HG02852 (cell line): ENCODE measurements around the gene TRIM21.
"Not testable (repeated sequence)": the region's sequence is repeated elsewhere in the genome, so short reads cannot be mapped to it uniquely, and the experiment has no call there.

Experiments used
- ATAC-seq: cut with Tn5 transposase; IDR thresholded peaks from one replicate; pipeline ENCODE4 v1.9.1; 2021; ENCODE audit warnings: mild to moderate bottlenecking, moderate library complexity; ENCODE audit not compliant: unreplicated experiment

TRIM21 gene

DNA sequence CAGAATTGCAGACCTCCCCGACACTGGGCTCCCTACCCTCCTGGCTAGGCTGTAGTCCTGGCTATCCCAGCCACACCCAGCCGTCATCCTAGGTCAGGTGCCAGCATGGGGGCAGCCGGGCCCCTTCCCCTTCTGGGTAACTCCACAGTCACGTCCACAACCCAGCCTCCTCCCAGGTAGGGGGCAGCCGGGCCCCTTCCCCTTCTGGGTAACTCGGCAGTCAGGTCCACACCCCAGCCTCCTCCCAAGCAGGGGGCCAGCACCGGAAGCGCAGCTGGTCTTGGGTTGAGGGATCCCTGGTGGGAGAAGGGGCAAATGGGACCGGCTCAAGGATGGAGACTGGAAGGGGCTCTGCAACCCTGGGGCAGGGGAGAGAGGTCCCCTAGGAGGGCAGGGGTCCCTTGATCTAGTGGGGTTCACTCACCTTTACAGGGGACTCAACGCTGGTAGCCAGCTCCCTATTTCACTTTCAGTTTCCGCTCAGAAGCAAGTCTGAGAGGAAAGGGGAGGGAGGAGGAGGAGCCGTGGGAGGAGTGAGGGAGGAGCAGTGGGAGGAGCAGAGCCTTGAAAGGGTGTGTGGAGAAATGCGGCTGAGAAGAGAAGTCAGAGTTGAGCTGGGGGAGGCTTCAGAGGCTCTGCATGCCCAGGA, at the start of gene TRIM21:
Gene TRIM21, minus strand, starts transcription at position 494 of the 649 bp plus-strand sequence. CDS start 3,293 bp downstream, outside the sequence.
- peak; percentile 100 for ATAC-seq

DNA sequence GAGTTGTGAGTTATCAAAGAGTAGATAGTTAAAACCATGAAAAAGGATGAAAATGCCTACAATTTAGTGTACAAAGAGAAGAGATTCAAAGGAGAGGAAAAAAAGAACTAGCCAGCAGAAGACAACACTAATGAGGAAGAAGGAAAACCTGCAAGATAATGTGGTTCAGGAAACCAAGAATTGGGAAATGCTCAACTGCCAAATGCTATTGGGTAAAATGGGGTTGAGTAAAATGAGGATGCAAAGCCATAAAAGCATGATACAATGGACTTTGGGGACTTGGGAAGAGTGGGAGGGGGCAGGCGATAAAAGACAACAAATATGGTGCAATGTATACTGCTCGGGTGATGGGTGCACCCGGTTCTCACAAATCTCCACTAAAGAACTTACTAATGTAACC, 48.0 kb upstream of the TRIM21 start:
- no peak for ATAC-seq

DNA sequence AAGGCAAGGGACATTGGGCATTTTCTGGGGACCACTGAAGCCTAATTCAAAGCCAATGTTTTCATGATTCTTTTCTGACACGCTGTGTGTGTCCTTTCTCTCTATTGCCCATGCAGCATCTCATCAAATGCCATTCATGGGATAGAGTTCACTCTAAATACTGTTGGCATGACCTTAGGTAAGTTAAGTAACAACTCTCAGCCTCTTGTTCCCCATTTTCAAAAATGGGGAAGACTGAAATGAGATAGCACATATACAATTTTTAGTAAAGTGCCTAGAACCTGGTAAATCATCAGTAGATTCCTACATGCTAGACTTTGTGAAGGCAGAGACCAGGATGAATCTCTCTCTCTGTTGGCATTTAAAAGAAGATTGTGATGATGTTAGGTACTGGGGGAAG, 42.9 kb upstream of the TRIM21 start:
- no peak for ATAC-seq

DNA sequence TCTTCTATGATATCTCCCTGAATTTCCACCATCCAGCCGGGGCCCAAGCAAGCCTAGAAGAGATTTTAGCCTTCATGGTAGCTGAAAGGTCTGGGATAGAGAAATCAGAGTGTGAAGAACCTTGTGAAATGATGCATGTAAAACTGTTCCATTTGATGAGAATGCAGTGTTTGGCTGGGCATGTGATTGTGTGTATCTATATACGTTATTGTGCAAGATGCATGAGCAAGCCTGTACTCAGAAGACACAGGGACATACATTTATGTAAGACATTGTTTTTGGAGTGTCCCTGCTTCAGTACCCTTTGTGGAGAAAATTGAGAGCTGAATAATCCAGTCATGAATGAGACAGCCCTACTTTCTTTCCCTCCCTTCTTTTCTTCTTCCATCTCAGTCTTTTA, 40.4 kb upstream of the TRIM21 start:
- no peak for ATAC-seq

DNA sequence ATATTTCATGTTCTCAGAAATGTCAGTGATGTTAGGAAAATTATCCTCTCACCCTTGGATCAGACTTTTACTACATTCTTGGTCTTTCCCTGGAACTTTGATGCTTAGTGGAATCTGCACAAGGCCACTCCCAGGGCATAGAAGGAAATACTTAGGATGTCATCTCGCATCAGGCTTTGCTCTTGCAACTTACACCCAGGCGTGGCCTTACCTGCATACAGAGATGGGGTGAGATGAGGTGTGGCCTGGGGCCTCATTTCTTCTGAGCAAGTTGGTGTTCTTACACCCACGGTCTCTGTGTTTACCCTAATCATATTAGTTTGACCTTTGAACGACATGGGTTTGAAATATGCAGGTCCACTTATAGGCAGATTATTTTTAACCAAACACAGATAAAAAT, 36.5 kb upstream of the TRIM21 start:
- no peak for ATAC-seq

DNA sequence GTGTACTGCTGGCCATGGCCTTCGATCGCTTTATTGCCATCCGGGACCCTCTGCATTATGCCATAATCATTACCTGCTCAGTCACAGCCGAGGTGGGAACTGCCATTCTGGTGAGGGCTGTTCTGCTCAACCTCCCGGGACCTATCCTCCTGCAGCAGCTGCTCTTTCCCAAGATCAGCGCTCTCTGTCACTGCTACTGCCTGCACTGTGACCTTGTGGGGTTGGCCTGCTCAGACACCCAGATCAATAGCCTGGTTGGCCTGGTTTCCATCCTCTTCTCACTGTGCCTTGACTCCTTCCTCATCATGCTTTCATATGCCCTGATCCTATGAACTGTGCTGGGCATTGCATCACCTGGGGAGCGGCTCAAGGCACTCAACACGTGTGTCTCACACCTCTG, 24.9 kb upstream of the TRIM21 start:
- no peak for ATAC-seq

DNA sequence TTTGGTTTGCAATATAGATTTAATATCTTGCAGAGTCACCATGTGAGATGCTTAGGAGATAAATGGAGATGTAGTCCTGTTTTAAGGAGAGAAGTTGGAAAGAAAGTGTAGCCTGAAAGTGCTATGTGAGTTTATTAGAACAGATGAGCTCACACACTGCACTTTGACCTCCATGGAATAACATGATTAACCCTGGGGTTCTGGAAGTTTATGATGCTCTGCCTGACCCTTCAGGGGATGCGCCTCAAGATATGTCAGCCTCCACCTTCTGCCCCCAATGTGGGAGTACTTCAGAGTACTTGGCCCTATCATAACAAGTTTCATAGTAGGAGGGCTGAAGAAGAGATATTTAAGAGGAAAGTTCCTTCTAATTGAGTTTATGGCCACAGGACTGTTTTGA, 23.3 kb upstream of the TRIM21 start:
- no peak for ATAC-seq

DNA sequence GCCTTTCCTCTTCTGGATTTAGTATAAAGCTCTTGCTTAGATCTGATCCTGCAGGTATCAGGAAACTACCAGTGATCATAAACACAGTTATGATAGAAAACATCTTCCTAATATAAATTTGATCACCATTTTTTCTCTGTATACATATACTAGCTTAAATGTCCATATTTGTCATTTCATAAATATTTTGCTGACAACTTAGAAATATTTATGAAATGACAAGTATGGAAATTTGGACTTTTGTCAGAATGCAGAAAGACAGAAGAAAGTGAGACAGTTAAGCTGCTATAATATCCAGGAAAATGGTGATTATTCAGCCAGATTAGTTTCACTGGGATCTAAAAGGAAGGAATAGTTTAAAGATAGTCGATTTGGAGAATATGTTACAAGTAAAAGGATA, 22.8 kb upstream of the TRIM21 start:
- no peak for ATAC-seq

DNA sequence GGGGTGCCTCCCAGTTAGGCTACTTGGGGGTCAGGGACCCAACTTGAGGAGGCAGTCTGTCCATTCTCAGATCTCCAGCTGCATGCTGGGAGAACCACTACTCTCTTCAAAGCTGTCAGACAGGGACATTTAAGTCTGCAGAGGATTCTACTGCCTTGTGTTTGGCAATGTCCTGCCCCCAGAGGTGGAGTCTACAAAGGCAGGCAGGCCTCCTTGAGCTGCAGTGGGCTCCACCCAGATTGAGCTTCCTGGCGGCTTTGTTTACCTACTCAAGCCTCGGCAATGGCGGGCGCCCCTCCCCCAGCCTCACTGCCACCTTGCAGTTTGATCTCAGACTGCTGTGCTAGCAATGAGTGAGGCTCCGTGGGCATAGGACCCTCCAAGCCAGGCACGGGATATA, 12.7 kb upstream of the TRIM21 start:
- not testable (repeated sequence) for ATAC-seq

DNA sequence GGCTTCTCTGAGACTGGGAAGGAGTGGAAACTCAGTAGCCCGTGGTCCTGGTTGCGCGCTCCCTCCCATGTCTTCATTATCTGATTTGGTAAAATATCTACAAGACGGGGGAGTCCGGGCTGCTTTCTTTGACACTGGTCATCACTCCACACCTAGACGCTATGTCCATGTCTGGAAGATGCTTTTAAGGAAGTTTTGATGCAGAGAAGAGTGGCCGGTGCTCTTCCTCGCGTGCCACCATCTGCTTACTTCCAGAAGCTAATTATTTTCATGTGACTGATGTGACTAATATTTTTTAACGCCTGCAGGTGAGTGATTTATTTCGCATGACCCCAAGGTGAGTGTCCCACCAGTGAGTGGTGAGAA, 339 bp upstream of the TRIM21 start:
- peak; percentile 10 for ATAC-seq

DNA sequence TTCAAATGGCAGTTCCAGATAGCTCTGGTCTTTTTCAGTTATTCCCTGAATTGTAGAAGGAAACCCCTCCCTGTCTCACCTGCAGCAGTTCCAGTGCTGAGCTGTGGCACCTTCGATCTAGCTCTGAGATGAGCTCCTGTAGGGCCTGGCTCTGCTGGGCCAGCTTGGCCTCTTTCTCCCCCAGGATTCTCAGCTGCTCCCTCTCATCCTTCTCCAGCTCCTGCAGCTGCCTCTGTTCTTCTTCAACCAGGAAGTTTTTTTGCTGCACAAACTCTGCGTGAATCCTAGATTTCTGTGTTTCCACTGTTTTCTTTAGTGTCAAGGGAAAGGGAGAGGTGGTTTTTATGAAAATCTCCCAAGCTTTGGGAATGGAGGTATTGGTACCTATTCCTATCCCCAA, 5.3 kb downstream of the TRIM21 start:
- no peak for ATAC-seq

DNA sequence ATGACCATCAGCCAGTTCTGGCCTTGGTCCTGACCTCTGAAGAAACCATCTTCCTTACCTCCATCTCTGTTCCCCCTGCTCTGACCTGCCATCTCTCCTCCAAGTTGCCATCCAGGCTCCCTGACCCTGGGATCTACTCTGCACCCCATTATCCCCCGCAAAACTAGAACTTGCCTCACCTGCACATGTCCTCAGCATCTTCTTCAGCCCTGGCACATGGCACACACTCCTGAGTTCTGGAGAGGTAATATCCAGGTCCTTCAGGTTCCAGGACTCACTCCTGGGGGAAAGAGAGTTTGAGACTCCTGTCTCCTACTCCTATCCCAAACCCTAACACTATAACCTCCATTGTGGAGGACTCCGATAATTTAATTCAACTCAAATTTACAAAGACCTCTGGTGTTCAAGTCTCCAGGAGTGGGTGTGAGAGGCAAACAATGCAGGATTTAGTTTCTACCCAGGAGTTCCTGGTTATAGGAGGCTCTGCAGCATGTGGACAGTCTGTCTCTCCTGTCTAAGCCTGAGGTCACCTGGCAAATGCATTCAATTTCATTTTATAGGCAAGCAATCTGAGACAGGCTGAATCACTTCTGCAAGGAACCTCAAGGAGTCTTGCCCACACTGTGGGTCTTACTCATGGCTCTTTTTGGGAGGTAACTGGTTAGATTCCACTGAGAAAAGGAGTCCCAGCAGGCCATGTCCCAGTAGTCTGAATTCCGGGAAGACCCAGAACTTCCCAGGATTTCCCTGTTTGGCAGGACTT, 7.3 kb downstream of the TRIM21 start:
- no peak for ATAC-seq

DNA sequence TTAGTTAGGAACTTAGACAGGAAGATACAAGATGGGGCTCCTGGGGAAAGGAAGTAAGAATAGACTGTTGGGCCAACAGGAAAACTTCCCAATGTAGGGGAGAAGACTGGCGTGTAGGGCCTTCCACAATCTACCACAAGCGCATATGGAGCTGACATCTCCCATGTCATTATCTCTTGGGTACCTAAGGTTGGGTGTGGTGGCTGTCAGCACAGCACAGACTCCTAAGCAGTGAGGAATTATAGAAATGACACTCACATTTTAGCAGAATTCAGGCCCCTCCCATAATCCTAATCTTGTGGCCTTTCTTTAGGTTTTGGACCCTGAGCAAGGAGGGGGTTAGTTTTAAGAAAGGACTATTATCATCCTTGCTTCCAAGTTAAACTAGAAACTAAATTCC, 11.6 kb downstream of the TRIM21 start:
- ATAC-seq: no peak

DNA sequence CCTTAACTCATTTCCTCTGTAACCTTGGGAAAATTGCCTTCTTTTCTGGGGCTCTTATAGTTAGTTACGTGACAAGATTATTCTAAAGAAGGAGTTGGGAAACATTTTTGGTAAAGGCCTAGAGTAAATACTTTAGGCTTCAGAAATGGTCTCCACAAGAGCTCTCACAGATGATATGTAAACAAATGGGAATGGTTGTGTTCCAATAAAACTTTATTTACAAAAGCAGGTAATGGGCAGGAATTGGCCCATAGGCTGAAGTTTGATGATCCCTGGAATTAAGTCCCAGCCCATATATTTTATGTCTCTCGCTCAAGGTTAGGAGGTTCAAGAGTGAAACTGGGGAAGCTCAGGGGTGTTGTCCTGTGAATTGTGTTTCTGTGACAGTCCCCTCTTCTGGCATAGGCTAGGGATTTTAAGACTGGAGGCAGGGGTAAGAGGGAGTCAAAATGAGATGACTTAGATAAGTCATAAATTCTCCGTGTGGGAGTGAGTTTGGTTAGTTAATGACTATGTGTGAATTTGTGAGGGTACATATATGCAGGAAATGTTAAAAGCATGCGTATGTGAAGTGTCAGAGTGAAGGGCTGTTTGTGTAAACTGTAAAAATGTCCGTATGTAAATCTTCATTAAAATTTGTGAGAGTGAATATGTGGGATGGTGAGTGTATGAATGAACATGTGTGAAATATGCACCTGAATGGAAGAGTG, 17.9 kb downstream of the TRIM21 start:
- no peak for ATAC-seq

DNA sequence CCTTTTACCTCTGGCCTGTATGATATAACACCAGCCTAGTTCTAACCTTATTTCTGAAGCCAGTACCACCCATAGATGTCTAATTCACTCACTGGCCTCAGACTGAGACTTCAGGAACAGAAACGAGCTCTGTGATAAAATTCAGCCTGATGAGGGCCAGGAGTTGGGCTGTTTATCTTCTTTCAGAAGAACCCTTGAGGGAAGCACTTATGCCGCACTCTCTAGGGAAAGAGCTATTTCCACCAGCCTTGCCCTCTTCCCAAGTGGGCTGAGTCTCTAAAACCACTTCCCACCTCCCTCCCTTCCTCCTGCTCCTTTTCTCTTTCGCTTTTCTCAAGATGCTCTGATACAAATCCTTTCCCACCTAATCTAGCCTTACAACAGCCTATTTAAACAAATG, 23.3 kb downstream of the TRIM21 start:
- no peak for ATAC-seq

DNA sequence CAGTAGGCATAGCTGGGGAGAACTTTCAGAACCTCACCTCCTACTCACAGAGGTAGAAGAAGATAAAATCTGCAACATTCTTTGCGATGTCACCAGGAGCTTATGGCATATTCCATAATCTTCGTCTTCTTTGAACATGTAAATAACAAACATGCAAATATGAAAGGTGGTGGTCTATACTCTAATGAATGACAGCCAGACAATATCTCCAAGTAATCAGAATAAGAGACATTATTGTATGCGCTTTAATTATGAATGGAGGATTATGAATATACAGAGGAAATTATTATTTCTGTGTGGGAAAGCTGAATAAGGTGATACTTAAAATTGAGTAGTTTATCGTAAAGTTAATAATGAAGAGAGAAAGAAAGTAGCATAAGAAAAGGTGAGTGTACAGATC, 25.2 kb downstream of the TRIM21 start, which contains the start of gene OR52B4:
Gene OR52B4, minus strand, starts transcription at position 101 of the 400 bp plus-strand sequence. Its CDS starts 91 bp downstream, at position 10.
- no peak for ATAC-seq

DNA sequence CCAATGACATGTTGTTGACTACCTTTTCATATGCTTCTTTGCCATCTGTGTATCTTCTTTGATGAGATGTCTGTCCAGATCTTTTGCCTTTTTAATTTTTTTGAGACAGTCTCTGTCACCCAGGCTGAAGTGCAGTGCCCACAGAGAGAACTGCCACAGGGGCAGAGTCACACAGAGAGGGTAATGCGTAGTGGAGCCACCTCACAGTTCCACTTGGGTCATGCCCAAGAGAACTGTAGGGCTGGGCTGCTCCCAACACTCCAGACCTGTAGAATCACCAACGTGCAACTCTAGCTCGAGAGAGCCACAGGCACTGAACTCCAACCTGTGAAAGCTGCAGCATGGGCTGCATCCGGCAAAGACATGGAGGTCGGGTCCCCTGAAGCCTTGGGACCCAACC, 45.4 kb downstream of the TRIM21 start:
- ATAC-seq: not testable (repeated sequence)

DNA sequence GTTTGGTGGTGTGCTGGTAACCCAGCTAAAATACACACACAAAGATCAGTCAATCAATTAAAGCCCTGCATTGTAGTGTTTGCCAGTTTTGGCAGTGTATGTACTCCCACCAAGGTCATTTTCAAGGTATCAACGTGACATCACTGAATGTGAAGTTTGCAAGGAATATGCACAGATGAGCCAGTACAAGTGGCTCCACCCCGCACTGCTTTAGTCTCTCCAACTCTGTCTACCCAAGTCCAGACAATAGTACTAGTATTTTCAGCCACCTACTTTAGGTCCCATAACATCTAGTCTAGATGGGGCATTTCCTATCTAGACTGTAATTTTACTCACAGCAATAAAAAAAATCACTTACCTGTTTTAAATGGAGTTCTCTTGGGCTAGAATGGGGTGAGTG, 48.1 kb downstream of the TRIM21 start:
- not testable (repeated sequence) for ATAC-seq
